HG02610 (cell line): ENCODE data around the gene ATP9A.

ENCODE experiments used
- ATAC-seq: cut with Tn5 transposase; IDR thresholded peaks from one replicate; pipeline ENCODE4 v1.9.1; 2021; ENCODE audit warnings: mild to moderate bottlenecking, moderate library complexity; ENCODE audit not compliant: unreplicated experiment

Gene ATP9A

GRCh38 chr20:51631011-51631950 is 136.9 kb downstream of the ATP9A start:
- ATAC-seq, result no peak

DNA sequence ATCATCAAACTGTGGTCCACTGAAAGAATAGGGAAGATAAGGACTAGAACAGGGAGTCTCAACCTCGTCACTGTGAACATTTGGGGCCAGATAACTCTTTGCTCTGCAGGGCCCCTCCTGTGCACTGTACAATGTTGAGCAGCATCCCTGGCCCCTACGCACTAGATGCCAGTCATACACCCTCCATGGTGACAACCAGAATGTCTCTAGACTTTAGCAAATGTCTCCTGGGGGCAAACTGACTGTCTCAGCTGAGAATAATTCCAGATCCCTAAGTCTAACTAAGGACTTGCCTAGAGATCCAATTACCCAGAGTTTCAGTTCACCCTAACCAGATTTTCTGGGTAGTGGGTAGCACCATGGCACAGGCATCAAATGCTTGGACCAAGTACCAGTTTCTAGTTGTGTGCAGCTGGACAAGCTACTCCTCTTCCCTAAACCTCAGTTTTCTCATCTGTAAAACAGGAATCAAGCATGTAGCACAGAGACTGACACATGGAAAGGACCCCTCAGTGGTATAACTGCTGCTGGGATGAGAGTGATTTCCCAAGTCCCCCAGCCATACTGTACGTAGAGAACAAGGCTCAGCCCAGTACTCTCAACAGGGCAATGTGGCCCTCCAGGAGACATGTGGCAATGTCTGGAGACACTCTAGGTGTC is 138.7 kb downstream of the ATP9A start:
- ATAC-seq, result no peak

GRCh38 chr20:51628533-51629398 is 139.4 kb downstream of the ATP9A start:
- ATAC-seq, result no peak

DNA sequence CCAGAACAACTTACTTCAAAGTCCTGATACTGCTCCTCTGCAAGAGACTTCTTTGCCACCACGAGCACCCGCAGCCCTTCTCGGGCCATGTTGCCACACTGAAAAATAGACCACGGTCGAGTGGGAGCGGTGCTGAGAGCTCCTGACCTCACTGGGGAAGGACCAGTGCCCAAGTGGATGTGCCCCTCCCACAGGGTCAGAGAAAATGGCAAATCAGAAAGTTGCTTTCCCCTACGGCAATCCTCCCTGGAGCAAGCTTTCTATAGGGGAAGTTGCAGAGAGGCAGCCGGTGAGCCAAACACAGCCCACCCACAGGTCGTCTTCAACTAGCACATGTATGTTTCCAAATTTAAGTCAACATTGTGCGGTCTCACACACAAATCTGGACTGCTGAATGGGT is 140.6 kb downstream of the ATP9A start:
- ATAC-seq, result no peak

- no peak for ATAC-seq
Measured at GRCh38 chr20:51625105-51625504, 143.1 kb downstream of the ATP9A start.

GRCh38 chr20:51624157-51624731 is 143.9 kb downstream of the ATP9A start:
- no peak for ATAC-seq

DNA sequence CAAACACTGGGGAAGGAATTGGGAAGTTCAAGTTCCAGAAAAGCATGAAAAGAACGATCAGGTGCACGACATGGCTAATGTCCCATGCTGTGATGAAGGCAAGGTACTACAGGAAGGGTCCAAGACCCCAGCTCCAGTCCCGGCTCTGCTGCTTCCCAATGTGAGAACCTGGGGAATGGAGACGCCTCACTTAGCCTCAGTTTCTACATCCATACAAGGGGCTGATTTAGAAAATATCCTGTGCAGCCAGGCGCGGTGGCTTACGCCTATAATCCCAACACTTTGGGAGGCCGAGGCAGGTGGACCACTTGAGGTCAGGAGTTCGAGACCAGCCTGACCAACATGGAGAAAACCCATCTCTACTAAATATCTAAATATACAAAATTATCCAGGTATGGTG is 144.9 kb downstream of the ATP9A start:
- no peak for ATAC-seq

DNA sequence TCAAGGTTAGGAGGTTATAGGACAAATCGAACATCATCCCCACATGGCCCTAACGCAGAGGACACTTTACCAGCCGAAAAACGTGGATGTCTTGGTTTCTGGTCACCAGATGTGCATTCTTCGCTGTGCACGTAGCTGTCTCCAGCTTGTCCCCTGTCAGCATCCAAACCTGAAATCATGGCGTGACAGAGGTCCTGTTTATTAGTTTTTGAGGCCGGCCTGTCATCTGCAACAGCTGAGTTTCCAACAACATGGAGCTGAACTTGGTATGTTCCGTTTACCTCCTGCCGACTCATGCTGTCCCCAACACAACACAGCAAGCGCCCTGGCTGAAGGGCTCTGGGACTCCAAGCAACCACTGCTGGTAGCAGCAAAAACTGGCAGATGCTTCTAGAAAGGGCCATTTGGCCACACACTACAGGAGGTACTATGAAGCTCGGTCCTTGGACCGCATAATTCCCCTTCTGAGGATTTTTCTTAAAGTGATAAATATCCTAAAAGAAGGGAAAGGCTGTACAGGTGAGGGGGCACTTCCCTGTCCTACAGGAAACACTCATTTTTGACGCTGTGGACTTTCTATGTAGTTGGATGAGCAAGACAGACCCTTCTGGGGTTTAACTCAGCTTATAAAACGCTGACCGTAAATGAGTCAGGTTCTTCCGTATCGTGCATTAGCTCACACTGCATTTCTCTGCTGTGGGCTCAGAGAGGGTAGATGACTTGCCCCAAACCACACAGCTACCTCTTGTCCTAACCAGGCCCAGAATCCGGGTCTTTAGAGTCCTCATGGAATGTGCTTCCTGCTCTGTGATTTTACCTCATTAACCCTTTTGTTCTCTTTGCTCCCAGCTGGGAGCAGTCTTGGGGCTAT is 146.0 kb downstream of the ATP9A start:
- no peak for ATAC-seq

DNA sequence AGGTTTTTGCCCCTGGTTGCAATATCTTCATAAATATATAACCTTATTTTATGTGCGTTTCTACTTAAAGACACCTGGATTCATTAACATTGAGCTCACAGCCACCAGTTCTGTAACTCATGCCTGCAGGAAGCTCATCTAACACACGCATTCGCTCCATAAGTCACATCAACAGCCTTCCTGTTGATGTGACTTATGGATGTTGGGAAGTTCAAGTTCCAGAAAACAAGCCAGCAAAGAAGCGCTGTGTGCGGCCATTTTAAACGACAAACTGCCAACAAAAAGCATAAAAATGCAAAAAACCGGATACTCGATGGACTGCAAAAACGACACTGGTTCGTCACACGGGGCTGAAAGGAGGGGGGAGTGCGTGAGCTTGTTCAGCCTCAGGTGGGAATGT is 147.8 kb downstream of the ATP9A start:
- no peak for ATAC-seq

- no peak for ATAC-seq
Measured at GRCh38 chr20:51616060-51616459, 152.1 kb downstream of the ATP9A start.

- no peak for ATAC-seq
Measured at GRCh38 chr20:51614687-51615086, 153.5 kb downstream of the ATP9A start.

DNA sequence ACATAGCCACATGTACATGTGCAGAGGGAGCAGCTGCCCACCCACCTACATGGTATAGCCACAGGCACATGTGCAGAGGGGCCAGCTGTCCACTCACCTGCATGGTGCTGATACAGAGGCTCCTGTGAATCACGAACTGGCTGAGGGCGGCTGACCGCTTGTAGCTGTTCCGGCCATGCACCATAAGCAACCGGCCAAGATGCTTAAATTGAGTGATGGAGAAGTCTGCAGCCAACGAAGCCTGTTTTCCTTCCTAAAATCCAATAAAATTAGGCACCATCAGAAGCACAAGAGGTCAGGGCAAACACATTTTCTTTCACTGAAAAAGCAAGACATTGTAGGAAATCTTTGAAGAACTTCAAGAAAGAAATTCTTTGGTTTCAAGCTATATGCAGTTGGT is 154.6 kb downstream of the ATP9A start:
- no peak for ATAC-seq

- no peak for ATAC-seq
Measured at GRCh38 chr20:51612896-51613295, 155.3 kb downstream of the ATP9A start.

- no peak for ATAC-seq
Measured at GRCh38 chr20:51611625-51611890, 156.6 kb downstream of the ATP9A start.

GRCh38 chr20:51610761-51611624 is 157.2 kb downstream of the ATP9A start:
- ATAC-seq, result no peak

DNA sequence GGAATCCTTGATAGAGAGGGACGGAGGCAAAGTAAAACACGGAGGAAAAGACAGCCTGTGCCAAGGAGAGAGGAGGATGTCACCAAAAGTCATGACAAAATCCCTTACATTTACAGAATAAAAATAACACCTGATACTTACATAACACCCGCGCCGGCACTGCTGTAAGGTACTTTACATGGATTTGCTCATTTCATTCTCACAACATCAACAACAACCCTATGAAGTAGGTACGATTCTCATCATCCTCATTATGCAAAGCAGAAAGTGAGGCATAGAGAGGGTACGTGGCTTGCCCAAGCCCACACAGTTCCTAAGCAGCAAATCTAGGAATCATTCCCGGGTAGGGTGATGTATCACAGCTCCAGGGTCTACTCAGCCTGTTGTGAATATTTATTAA is 158.1 kb downstream of the ATP9A start:
- ATAC-seq, result no peak

GRCh38 chr20:51609251-51609650 is 158.9 kb downstream of the ATP9A start:
- ATAC-seq, result no peak

- ATAC-seq, result no peak
Measured at GRCh38 chr20:51608061-51608460, 160.1 kb downstream of the ATP9A start.

DNA sequence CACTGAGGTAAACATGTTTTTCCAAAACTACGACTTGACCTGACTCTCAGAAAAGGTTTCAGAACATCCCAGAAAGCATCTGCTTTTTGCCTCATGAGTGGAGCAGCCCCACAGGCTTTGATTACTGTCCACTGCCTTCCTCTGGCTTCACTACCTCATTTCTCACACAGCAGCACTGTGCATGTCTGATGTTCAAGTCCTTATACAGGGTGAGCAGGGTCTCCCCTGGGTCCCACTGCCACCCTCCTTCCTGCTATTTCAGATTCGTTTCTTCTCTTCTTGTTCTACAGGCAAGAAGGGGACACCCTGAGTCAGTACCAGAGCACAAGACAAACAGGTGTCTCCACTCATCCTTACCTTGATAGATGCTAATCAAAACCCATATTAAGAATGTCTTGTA is 161.0 kb downstream of the ATP9A start:
- no peak for ATAC-seq
